OCI-LY1 (cell line): ENCODE results near the gene ODAD2.

ENCODE experiments used
- H2AFZ ChIP-seq: fragments of 200-600 bp; sonication (generic), shearing (Covaris generic); 2 replicates; pipeline ENCODE4 v1.6.0; 2014; ENCODE audit warnings: antibody characterized with exemption, mild to moderate bottlenecking, low read length
- H3F3A ChIP-seq: fragments of 200-600 bp; sonication (generic), shearing (Covaris generic); 2 replicates; pipeline ENCODE4 v1.6.0; 2014; ENCODE audit warnings: mild to moderate bottlenecking, antibody characterized with exemption, low read length, moderate library complexity; ENCODE audit not compliant: insufficient read depth
- H3K27ac ChIP-seq: fragments of 200-600 bp; sonication (generic); 2 replicates; pipeline ENCODE4 v1.5.1; 2014; ENCODE audit warnings: low read length, mixed run types, mild to moderate bottlenecking, low read depth; ENCODE audit not compliant: poor library complexity, severe bottlenecking
- H3K27me3 ChIP-seq: fragments of 200-600 bp; sonication (generic); 2 replicates; pipeline ENCODE4 v1.6.0; 2014; ENCODE audit warnings: antibody characterized with exemption, mild to moderate bottlenecking, low read length, moderate library complexity; ENCODE audit not compliant: insufficient read depth
- H3K36me3 ChIP-seq: fragments of 200-600 bp; sonication (generic); 2 replicates; pipeline ENCODE4 v1.6.1; 2014; ENCODE audit warnings: mild to moderate bottlenecking, antibody characterized with exemption, low read length, moderate library complexity, mixed read lengths; ENCODE audit not compliant: insufficient read depth
- H3K4me1 ChIP-seq: fragments of 200-600 bp; sonication (generic); 2 replicates; pipeline ENCODE4 v1.5.1; 2014; ENCODE audit warnings: mild to moderate bottlenecking, low read length, moderate library complexity; ENCODE audit not compliant: insufficient read depth, severe bottlenecking
- H3K4me2 ChIP-seq: fragments of 200-600 bp; sonication (generic), shearing (Covaris generic); 2 replicates; pipeline ENCODE4 v1.6.1; 2014; ENCODE audit warnings: low read length
- H3K4me3 ChIP-seq: fragments of 200-600 bp; sonication (generic); 2 replicates; pipeline ENCODE4 v1.5.1; 2014; ENCODE audit warnings: low read length, low read depth, mild to moderate bottlenecking, mixed read lengths; ENCODE audit not compliant: poor library complexity, severe bottlenecking
- H3K79me2 ChIP-seq: fragments of 200-600 bp; shearing (Covaris generic); 2 replicates; pipeline ENCODE4 v1.6.1; 2016; ENCODE audit warnings: mixed run types, low read length, mixed read lengths; ENCODE audit not compliant: insufficient read depth
- H3K9ac ChIP-seq: fragments of 200-600 bp; sonication (generic), shearing (Covaris generic); 2 replicates; pipeline ENCODE4 v1.6.1; 2014; ENCODE audit warnings: mild to moderate bottlenecking, low read length, mixed read lengths
- H3K9me2 ChIP-seq: fragments of 200-600 bp; sonication (generic), shearing (Covaris generic); 2 replicates; pipeline ENCODE4 v1.6.1; 2014; ENCODE audit warnings: low read depth, mild to moderate bottlenecking, low read length, mixed read lengths
- H3K9me3 ChIP-seq: fragments of 200-600 bp; shearing (Covaris generic); 2 replicates; pipeline ENCODE4 v1.6.1; 2014; ENCODE audit warnings: low read length, mixed read lengths
- H4K20me1 ChIP-seq: fragments of 200-600 bp; sonication (generic), shearing (Covaris generic); 2 replicates; pipeline ENCODE4 v1.6.0; 2016; ENCODE audit warnings: mild to moderate bottlenecking, low read length; ENCODE audit not compliant: insufficient read depth
- EZH2 ChIP-seq: fragments of 200-600 bp; sonication (generic), shearing (Covaris generic); IDR thresholded peaks from 2 replicates; pipeline ENCODE4 v1.8.0; 2017; ENCODE audit warnings: borderline replicate concordance, mixed run types, mild to moderate bottlenecking, antibody characterized with exemption, low read length, moderate library complexity, mixed read lengths
- TF ChIP-seq, protein P1 (sequence below): fragments of 200-600 bp; sonication (generic), shearing (Covaris generic); IDR thresholded peaks from 2 replicates; pipeline ENCODE4 v1.5.1; 2017; ENCODE audit warnings: mild to moderate bottlenecking, antibody characterized with exemption, low read length, moderate library complexity, mixed read lengths

ODAD2 gene, protein sequence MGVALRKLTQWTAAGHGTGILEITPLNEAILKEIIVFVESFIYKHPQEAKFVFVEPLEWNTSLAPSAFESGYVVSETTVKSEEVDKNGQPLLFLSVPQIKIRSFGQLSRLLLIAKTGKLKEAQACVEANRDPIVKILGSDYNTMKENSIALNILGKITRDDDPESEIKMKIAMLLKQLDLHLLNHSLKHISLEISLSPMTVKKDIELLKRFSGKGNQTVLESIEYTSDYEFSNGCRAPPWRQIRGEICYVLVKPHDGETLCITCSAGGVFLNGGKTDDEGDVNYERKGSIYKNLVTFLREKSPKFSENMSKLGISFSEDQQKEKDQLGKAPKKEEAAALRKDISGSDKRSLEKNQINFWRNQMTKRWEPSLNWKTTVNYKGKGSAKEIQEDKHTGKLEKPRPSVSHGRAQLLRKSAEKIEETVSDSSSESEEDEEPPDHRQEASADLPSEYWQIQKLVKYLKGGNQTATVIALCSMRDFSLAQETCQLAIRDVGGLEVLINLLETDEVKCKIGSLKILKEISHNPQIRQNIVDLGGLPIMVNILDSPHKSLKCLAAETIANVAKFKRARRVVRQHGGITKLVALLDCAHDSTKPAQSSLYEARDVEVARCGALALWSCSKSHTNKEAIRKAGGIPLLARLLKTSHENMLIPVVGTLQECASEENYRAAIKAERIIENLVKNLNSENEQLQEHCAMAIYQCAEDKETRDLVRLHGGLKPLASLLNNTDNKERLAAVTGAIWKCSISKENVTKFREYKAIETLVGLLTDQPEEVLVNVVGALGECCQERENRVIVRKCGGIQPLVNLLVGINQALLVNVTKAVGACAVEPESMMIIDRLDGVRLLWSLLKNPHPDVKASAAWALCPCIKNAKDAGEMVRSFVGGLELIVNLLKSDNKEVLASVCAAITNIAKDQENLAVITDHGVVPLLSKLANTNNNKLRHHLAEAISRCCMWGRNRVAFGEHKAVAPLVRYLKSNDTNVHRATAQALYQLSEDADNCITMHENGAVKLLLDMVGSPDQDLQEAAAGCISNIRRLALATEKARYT

DNA sequence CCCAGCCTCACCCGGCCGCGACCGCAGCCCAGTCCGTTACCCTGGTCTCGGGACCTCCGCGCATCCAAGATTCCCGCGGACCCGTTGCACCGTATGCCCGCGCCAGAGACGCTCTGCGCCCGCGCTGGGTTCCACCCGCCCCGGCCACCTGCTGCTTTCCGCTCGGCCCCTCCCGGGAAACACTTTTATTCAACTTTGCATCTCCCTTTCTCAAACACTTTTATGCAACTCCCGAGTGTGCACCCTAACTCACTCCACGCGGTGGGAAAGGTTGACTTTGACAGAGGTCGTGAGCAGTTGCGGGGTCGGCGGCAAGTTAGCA, at the start of gene ODAD2:
TSS of gene ODAD2 (minus strand) at position 126 of the 322 bp plus-strand sequence. CDS start 3,937 bp downstream, outside the sequence.
- TF ChIP-seq, protein P1, sequence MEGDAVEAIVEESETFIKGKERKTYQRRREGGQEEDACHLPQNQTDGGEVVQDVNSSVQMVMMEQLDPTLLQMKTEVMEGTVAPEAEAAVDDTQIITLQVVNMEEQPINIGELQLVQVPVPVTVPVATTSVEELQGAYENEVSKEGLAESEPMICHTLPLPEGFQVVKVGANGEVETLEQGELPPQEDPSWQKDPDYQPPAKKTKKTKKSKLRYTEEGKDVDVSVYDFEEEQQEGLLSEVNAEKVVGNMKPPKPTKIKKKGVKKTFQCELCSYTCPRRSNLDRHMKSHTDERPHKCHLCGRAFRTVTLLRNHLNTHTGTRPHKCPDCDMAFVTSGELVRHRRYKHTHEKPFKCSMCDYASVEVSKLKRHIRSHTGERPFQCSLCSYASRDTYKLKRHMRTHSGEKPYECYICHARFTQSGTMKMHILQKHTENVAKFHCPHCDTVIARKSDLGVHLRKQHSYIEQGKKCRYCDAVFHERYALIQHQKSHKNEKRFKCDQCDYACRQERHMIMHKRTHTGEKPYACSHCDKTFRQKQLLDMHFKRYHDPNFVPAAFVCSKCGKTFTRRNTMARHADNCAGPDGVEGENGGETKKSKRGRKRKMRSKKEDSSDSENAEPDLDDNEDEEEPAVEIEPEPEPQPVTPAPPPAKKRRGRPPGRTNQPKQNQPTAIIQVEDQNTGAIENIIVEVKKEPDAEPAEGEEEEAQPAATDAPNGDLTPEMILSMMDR: no peak
- TF ChIP-seq EZH2: no peak
- H3K9me3 ChIP-seq: no peaks in the 10 kb centered on the region
- no peaks in the 10 kb centered on the region for H3K4me1 ChIP-seq
- H2AFZ ChIP-seq: no peak within 1 kb of the TSS
- H3K4me3 ChIP-seq: no peak within 1 kb of the TSS
- no peak within 1 kb of the TSS for H3K9ac ChIP-seq
- no peaks in the 10 kb centered on the region for H3K9me2 ChIP-seq
- H4K20me1 ChIP-seq: no peaks in the 10 kb centered on the region
- H3K79me2 ChIP-seq: no peaks in the 10 kb centered on the region
- H3K27me3 ChIP-seq: no peaks in the 10 kb centered on the region
- H3K4me2 ChIP-seq: no peak within 1 kb of the TSS
- no peak within 1 kb of the TSS for H3K27ac ChIP-seq
- H3K36me3 ChIP-seq: no peaks in the 10 kb centered on the region
- H3F3A ChIP-seq: no peaks in the 10 kb centered on the region

DNA sequence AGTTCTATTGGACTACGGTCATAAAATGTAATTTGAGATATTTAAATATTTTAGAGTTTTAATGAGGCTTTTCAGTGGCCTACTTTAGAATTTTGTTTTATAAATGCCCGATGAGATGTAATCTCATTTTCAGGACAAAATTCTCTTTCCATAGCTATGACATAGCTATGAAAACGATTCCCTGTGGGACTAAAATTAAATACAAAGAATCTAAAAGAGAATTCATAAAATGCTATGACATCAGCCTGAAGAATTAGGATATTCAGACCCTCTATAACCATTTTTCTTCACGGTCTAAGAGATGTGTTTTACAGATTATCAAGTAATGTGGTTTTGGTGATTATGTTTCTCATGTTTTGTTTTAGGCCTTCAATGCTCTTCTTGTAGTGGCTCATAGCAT, 48.2 kb upstream of the ODAD2 start:
- H3K9me3 ChIP-seq: no peaks in the 10 kb centered on the region
- H3F3A ChIP-seq: no peaks in the 10 kb centered on the region
- H3K27me3 ChIP-seq: no peaks in the 10 kb centered on the region
- H3K36me3 ChIP-seq: no peaks in the 10 kb centered on the region
- no peaks in the 10 kb centered on the region for H3K4me1 ChIP-seq
- no peak overlapping the region for H3K9ac ChIP-seq
- H3K27ac ChIP-seq: no peak overlapping the region
- H3K4me2 ChIP-seq: no peak overlapping the region
- H2AFZ ChIP-seq: no peak overlapping the region
- H3K9me2 ChIP-seq: no peaks in the 10 kb centered on the region
- H4K20me1 ChIP-seq: no peaks in the 10 kb centered on the region
- TF ChIP-seq, protein P1: no peak
- TF ChIP-seq EZH2: no peak
- H3K4me3 ChIP-seq: no peak overlapping the region
- no peaks in the 10 kb centered on the region for H3K79me2 ChIP-seq

DNA sequence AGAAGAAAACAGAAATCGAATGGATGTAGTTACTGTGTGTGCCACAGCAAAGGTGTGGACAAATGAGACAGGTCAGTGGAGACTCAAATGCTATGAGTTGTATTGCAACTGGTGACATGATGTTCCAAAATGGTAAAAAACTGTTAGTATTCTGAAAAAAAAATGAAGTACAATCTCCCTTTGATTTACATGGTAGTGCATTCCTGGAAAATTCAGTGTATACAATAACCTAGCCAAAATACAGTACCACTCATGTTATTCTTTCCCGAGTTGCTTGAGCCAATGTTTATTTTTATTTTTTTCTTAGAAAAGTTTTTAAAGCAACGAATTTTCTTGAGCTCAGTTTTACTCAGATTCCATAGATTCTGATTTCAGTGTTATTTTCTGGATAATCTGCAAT, 47.7 kb upstream of the ODAD2 start:
- Histone ChIP-seq H2AFZ (no peak overlapping the region), H3K9ac (no peak overlapping the region), H3K9me2 (no peaks in the 10 kb centered on the region), H3K36me3 (no peaks in the 10 kb centered on the region), H3K4me2 (no peak overlapping the region), H4K20me1 (no peaks in the 10 kb centered on the region), H3F3A (no peaks in the 10 kb centered on the region), H3K4me3 (no peak overlapping the region), H3K4me1 (no peaks in the 10 kb centered on the region), H3K27ac (no peak overlapping the region), H3K27me3 (no peaks in the 10 kb centered on the region), H3K79me2 (no peaks in the 10 kb centered on the region), H3K9me3 (no peaks in the 10 kb centered on the region)
- no peak for TF ChIP-seq EZH2
- TF ChIP-seq, protein P1: no peak
